ENCODE results near the gene NFIC. TPM values are rescaled to one million over a fixed set of nuclear protein-coding genes. Genes with fewer than 3 reads are reported as not detected.
"Not testable (repeated sequence)": the region's sequence is repeated elsewhere in the genome, so short reads cannot be mapped to it uniquely, and the experiment has no call there.

NFIC gene
- total RNA-seq, 1 donor from 2014 or later, result 17.8 TPM

DNA sequence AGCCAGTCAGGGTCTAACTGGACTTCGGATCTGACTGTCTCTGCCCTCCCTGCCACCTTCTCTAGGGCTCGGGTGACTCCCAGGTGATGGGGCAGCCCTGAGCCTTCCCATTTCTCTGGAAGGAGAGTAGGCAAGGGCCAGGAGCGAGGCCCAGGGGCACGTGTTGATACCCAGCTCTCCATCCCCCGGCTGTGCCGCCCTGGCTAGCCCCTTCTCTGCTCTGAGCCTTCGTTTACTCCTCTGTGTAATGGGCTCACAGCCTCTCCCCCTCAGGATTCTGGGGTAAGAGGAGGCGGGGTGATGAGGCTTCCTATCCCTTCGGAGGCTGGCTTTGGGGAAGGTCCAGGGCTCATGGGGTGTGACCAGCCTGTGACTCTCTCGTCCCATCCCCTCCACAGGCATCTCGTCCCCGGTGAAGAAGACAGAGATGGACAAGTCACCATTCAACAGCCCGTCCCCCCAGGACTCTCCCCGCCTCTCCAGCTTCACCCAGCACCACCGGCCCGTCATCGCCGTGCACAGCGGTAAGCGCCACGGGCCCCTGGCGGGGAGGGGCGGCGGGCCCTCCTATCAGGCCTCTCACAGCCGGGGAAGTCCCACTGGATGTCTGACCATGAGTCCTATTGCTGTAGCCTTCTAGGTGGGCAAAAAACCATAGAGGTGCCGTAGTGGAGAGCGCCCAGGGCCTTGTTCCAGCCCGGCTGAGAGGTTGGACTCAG is 82.4 kb downstream of the NFIC start:
- DNase-seq (ENCODE audit: extremely low spot score, unreplicated experiment), result no peak
- no peak overlapping the region for H3K4me3 Mint-ChIP-seq
- no peak for TF ChIP-seq CTCF (conservative IDR thresholded peaks at IDR 0.05)
- H3K27me3 Mint-ChIP-seq, result no peaks in the 10 kb centered on the region
- H3K27ac Mint-ChIP-seq, result no peak overlapping the region
- no peaks in the 10 kb centered on the region for H3K9me3 Mint-ChIP-seq
- H3K4me1 Mint-ChIP-seq (ENCODE audit: unreplicated experiment), result peaks cover 14% of the 10 kb centered on the region
- peaks cover 6% of the 10 kb centered on the region for H3K36me3 Mint-ChIP-seq

- no peak for DNase-seq (ENCODE audit: extremely low spot score, unreplicated experiment)
- no peaks in the 10 kb centered on the region for H3K27me3 Mint-ChIP-seq
- peak overlapping the region; percentile 6 for H3K27ac Mint-ChIP-seq
- no peak for TF ChIP-seq CTCF (conservative IDR thresholded peaks at IDR 0.05)
- H3K36me3 Mint-ChIP-seq, result peaks cover 6% of the 10 kb centered on the region
- peaks cover 5% of the 10 kb centered on the region for H3K4me1 Mint-ChIP-seq (ENCODE audit: unreplicated experiment)
- no peak overlapping the region for H3K4me3 Mint-ChIP-seq
- H3K9me3 Mint-ChIP-seq, result no peaks in the 10 kb centered on the region
Observed at GRCh38 chr19:3450796-3451411, 84.5 kb downstream of the NFIC start.

DNA sequence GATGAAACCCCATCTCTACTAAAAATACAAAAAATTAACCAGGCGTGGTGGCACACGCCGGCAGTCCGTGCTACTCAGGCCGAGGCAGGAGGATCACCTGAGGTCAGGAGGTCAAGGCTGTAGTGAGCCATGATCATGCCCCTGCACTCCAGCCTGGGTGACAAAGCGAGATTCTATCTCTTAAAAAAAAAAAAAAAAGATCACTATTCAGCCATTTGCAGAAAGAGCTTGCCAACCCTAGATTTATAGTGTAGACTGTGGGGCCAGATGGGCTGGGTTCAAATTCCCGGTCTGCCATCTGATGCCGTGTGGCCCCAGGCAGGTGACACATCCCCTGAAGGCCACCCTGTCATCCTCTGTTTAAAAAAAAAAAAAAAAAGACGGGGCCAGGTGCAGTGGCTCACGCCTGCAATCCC is 85.1 kb downstream of the NFIC start:
- Mint-ChIP-seq H3K9me3 (no peaks in the 10 kb centered on the region), H3K4me1 (ENCODE audit: unreplicated experiment) (peaks cover 5% of the 10 kb centered on the region), H3K27me3 (no peaks in the 10 kb centered on the region), H3K27ac (peak overlapping the region; percentile 6), H3K4me3 (no peak overlapping the region), H3K36me3 (peaks cover 6% of the 10 kb centered on the region)
- DNase-seq (ENCODE audit: extremely low spot score, unreplicated experiment), result no peak
- TF ChIP-seq CTCF (conservative IDR thresholded peaks at IDR 0.05), result no peak

DNA sequence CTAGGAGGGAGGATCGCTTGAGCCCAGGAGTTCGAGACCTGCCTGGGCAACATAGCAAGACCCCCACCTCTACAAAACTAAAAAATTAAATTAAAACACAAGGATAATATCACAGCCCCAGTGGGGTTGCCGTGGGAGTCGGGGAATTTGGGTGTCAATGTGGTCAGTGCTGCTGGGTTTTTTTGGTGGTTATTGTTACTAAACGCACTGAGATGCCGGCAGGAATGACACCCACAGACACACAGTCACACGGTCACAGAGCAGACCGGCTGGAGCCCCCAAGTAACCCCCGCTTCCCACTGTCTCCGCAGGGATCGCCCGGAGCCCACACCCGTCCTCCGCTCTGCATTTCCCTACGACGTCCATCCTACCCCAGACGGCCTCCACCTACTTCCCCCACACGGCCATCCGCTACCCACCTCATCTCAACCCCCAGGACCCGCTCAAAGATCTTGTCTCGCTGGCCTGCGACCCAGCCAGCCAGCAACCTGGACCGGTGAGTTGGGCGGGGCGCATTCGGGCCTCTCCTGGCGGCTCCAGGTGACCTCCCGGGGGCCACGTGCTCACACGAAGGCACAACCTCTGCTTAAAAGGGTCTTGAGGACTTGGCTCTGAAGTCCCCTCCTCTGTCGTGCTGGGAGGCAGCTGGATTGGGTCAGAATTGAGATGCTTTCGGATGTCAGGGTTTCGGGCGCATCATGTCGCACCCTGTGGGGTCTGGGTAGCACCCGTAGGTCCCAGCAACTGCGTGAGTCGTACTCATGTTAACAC is 86.0 kb downstream of the NFIC start:
- Mint-ChIP-seq H3K27me3 (peaks cover 4% of the 10 kb centered on the region), H3K27ac (no peak overlapping the region), H3K4me1 (ENCODE audit: unreplicated experiment) (peaks cover 8% of the 10 kb centered on the region), H3K4me3 (no peak overlapping the region), H3K9me3 (no peaks in the 10 kb centered on the region), H3K36me3 (peaks cover 6% of the 10 kb centered on the region)
- no peak for DNase-seq (ENCODE audit: extremely low spot score, unreplicated experiment)
- TF ChIP-seq CTCF (conservative IDR thresholded peaks at IDR 0.05), result no peak

DNA sequence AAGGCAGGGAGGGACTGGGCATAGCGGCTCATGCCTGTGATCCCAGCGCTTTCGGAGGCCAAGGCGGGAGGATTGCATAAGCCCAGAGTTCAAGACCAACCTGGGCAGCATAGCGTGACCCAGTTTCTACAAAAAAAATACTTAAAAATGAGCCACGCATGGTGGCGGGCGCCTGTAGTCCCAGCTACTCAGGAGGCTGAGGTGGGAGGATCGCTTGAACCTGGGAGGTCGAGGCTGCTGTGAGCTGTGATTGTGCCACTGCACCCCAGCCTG is 86.5 kb downstream of the NFIC start:
- not testable (repeated sequence) for DNase-seq (ENCODE audit: extremely low spot score, unreplicated experiment); H3K36me3 Mint-ChIP-seq; H3K27me3 Mint-ChIP-seq

DNA sequence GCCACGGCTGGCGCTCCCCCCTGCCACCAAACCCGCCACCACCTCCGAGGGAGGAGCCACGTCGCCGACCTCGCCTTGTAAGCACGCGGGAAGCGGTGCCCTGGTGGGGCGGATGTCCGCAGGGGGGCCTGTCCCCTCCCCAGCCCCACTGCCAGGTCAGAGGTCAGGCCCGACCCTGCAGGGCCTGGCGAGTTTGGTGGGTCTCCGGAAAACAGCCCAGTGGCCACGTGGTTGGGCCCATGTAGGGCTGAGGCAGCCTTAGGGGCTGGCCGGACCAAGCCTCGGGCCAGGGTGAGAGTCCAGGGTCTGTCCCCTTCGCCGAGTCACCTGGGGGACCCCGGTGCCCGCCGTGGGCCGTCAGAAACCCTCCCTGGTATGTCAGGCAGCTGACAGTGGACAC is 87.5 kb downstream of the NFIC start:
- TF ChIP-seq CTCF (conservative IDR thresholded peaks at IDR 0.05), result no peak
- H3K27me3 Mint-ChIP-seq, result peaks cover 9% of the 10 kb centered on the region
- H3K36me3 Mint-ChIP-seq, result peaks cover 6% of the 10 kb centered on the region
- H3K4me1 Mint-ChIP-seq (ENCODE audit: unreplicated experiment), result peaks cover 9% of the 10 kb centered on the region
- H3K9me3 Mint-ChIP-seq, result no peaks in the 10 kb centered on the region
- no peak overlapping the region for H3K27ac Mint-ChIP-seq
- H3K4me3 Mint-ChIP-seq, result no peak overlapping the region
- DNase-seq (ENCODE audit: extremely low spot score, unreplicated experiment), result no peak

More for the DNA sequence above, 86.5 kb downstream of the NFIC start:
- not testable (repeated sequence) for H3K4me1 Mint-ChIP-seq (ENCODE audit: unreplicated experiment); H3K9me3 Mint-ChIP-seq; H3K4me3 Mint-ChIP-seq; H3K27ac Mint-ChIP-seq
